Neutrophil (primary cell): ENCODE results near the gene NEK11.
A peak's percentile ranks its signal among the peaks of the same experiment; 100 is the strongest.
"Not testable (repeated sequence)": the region's sequence is repeated elsewhere in the genome, so short reads cannot be mapped to it uniquely, and the experiment has no call there.

ENCODE experiments used
- H3K27ac ChIP-seq: fragments of 200-600 bp; sonication (generic); 2 replicates; pipeline ENCODE4 v1.5.1; 2016; ENCODE audit warnings: mild to moderate bottlenecking, moderate library complexity
- H3K27me3 ChIP-seq: fragments of 200-600 bp; sonication (generic); 2 replicates; pipeline ENCODE4 v1.6.0; 2016; ENCODE audit warnings: mild to moderate bottlenecking
- H3K36me3 ChIP-seq: fragments of 200-600 bp; sonication (generic); 2 replicates; pipeline ENCODE4 v1.5.1; 2017
- H3K4me1 ChIP-seq, 2 experiments: fragments of 200-600 bp in 1 of 2; sonication (generic) in 1 of 2; 1 replicate in 1 of 2; 2 replicates in 1 of 2; pipeline versions ENCODE4 v1.5.1 to v1.6.1; 2013 to 2016; ENCODE audit warnings: low read depth in 1 of 2, low read length in 1 of 2, mild to moderate bottlenecking in 1 of 2, moderate library complexity in 1 of 2; ENCODE audit not compliant: control insufficient read depth in 1 of 2, insufficient read depth in 1 of 2
- H3K4me3 ChIP-seq, 2 experiments: fragments of 200-600 bp in 1 of 2; sonication (generic) in 1 of 2; 1 replicate in 1 of 2; 2 replicates in 1 of 2; pipeline ENCODE4 v1.5.1; 2013 to 2016; ENCODE audit warnings: low read depth in 1 of 2, low read length in 1 of 2, mild to moderate bottlenecking in 1 of 2, moderate library complexity in 1 of 2
- H3K9me3 ChIP-seq: fragments of 200-600 bp; sonication (generic); 2 replicates; pipeline ENCODE4 v1.5.1; 2016
- CTCF ChIP-seq: fragments of 200-600 bp; sonication (generic); IDR thresholded peaks from 2 replicates; pipeline ENCODE4 v1.5.1; 2016; ENCODE audit warnings: antibody characterized with exemption

Gene NEK11

GRCh38 chr3:131357275-131357674 lies 330.6 kb downstream of the NEK11 start:
- Histone ChIP-seq H3K36me3 (peaks cover 13% of the 10 kb centered on the region), H3K4me1 (peaks cover 23 to 39% of the 10 kb centered on the region in 2 experiments), H3K4me3 (no peak overlapping the region), H3K27ac (no peak overlapping the region), H3K27me3 (no peaks in the 10 kb centered on the region), H3K9me3 (no peaks in the 10 kb centered on the region)
- TF ChIP-seq CTCF, result no peak

GRCh38 chr3:131360191-131360755 lies 333.6 kb downstream of the NEK11 start:
- H3K27ac ChIP-seq, result peak overlapping the region; percentile 87
- H3K36me3 ChIP-seq, result peaks cover 13% of the 10 kb centered on the region
- H3K9me3 ChIP-seq, result no peaks in the 10 kb centered on the region
- no peak overlapping the region for H3K4me3 ChIP-seq
- no peaks in the 10 kb centered on the region for H3K27me3 ChIP-seq
- no peak for TF ChIP-seq CTCF
- peaks cover 16 to 28% of the 10 kb centered on the region in 2 experiments for H3K4me1 ChIP-seq

- Histone ChIP-seq H3K4me3 (peak overlapping the region; percentile 75 to 88), H3K27ac (peak overlapping the region; percentile 87), H3K4me1 (peaks cover 16 to 28% of the 10 kb centered on the region in 2 experiments)
- H3K27me3 ChIP-seq, H3K36me3 ChIP-seq, H3K9me3 ChIP-seq: not testable (repeated sequence)
Observed at GRCh38 chr3:131361066-131361463, 334.4 kb downstream of the NEK11 start.

- no peaks in the 10 kb centered on the region for H3K27me3 ChIP-seq
- peak overlapping the region; percentile 87 for H3K27ac ChIP-seq
- H3K9me3 ChIP-seq, result no peaks in the 10 kb centered on the region
- TF ChIP-seq CTCF, result peak; percentile 25
- peaks cover 2% of the 10 kb centered on the region for H3K36me3 ChIP-seq
- peak overlapping the region; percentile 75 to 88 for H3K4me3 ChIP-seq
- peaks cover 16 to 28% of the 10 kb centered on the region in 2 experiments for H3K4me1 ChIP-seq
Observed at GRCh38 chr3:131361464-131362421, 335.1 kb downstream of the NEK11 start.

GRCh38 chr3:131363275-131363674 lies 336.6 kb downstream of the NEK11 start:
- H3K27ac ChIP-seq, result no peak overlapping the region
- H3K27me3 ChIP-seq, result no peaks in the 10 kb centered on the region
- peaks cover 16 to 28% of the 10 kb centered on the region in 2 experiments for H3K4me1 ChIP-seq
- TF ChIP-seq CTCF, result no peak
- no peaks in the 10 kb centered on the region for H3K36me3 ChIP-seq
- no peak overlapping the region for H3K4me3 ChIP-seq
- no peaks in the 10 kb centered on the region for H3K9me3 ChIP-seq
